IMR-90 (cell line): Measurements from ENCODE around the gene RAB8B. TPM values are rescaled to one million over a fixed set of nuclear protein-coding genes. Genes with fewer than 3 reads are reported as not detected.

ENCODE experiments used
- ATAC-seq: fragments of 200-7000 bp; cut with Tn5 transposase; 2 replicates; pipeline ENCODE4 v1.9.1; 2020; ENCODE audit warnings: low read depth, mild to moderate bottlenecking, moderate library complexity
- BruUV-seq: library from RNA; stranded (reverse); fragments of 400-500 nt; replicated peaks from 2 replicates; lab custom pipeline; 2021; lab: Mats Ljungman, UMichigan
- CTCF ChIA-PET: fragments of 300-600 bp; formaldehyde crosslinking; extraction: SDS; loops from one replicate; lab custom pipeline; 2021; ENCODE audit warnings: antibody characterized with exemption; lab: Yijun Ruan, JAX
- POLR2A ChIA-PET: fragments of 300-600 bp; sonication (Branson Sonifier 250); formaldehyde crosslinking; loops from one replicate; lab custom pipeline; 2022; ENCODE audit warnings: antibody characterized with exemption; ENCODE audit not compliant: unreplicated experiment; lab: Charles Lee
- DNase-seq: peaks from one replicate; pipeline ENCODE4 v3.0.0; 2013
- H2AFZ ChIP-seq: replicated peaks from 2 replicates; pipeline ENCODE3; 2013; ENCODE audit warnings: low read length, mild to moderate bottlenecking; ENCODE audit not compliant: poor library complexity
- H2AK5ac ChIP-seq: 2 replicates; pipeline ENCODE4 v1.6.1; 2013; ENCODE audit warnings: low read depth, low read length, inconsistent platforms
- H2AK9ac ChIP-seq: replicated peaks from 2 replicates; pipeline ENCODE3; 2013; ENCODE audit warnings: mild to moderate bottlenecking, low read depth, low read length, moderate library complexity; ENCODE audit not compliant: poor library complexity
- H2BK120ac ChIP-seq: 2 replicates; pipeline ENCODE4 v1.6.1; 2013; ENCODE audit warnings: low read depth, low read length, inconsistent platforms
- H2BK15ac ChIP-seq: 3 replicates; pipeline ENCODE4 v1.6.1; 2013; ENCODE audit warnings: low read depth, low read length, inconsistent platforms
- H2BK20ac ChIP-seq: 2 replicates; pipeline ENCODE4 v1.6.1; 2013; ENCODE audit warnings: low read depth, mild to moderate bottlenecking, inconsistent platforms, low read length, moderate library complexity
- H2BK5ac ChIP-seq: 2 replicates; pipeline ENCODE4 v1.6.1; 2013; ENCODE audit warnings: mild to moderate bottlenecking, low read depth, low read length, inconsistent platforms; ENCODE audit not compliant: poor library complexity, severe bottlenecking
- H3K14ac ChIP-seq: replicated peaks from 2 replicates; pipeline ENCODE4 v1.6.1; 2013; ENCODE audit warnings: low read depth, low read length, inconsistent platforms
- H3K18ac ChIP-seq: 2 replicates; pipeline ENCODE4 v1.6.1; 2013; ENCODE audit warnings: low read depth, low read length, control low read depth
- H3K23ac ChIP-seq: 2 replicates; pipeline ENCODE4 v1.6.1; 2013; ENCODE audit warnings: low read depth, low read length, inconsistent platforms
- H3K27ac ChIP-seq: 2 replicates; pipeline ENCODE4 v1.5.1; 2013; ENCODE audit warnings: mild to moderate bottlenecking, control low read depth, low read length; ENCODE audit not compliant: insufficient read depth
- H3K27me3 ChIP-seq: 2 replicates; pipeline ENCODE4 v1.6.1; 2013; ENCODE audit warnings: low read length; ENCODE audit not compliant: control insufficient read depth, insufficient read depth
- H3K36me3 ChIP-seq: 2 replicates; pipeline ENCODE4 v1.6.1; 2013; ENCODE audit warnings: low read length, mixed read lengths; ENCODE audit not compliant: control insufficient read depth, insufficient read depth
- H3K4ac ChIP-seq: 2 replicates; pipeline ENCODE4 v1.6.1; 2013; ENCODE audit warnings: low read depth, low read length, inconsistent platforms
- H3K4me1 ChIP-seq: 2 replicates; pipeline ENCODE4 v1.6.1; 2013; ENCODE audit warnings: low read length, mixed read lengths; ENCODE audit not compliant: control insufficient read depth, insufficient read depth
- H3K4me2 ChIP-seq: 2 replicates; pipeline ENCODE4 v1.6.1; 2013; ENCODE audit warnings: low read depth, mild to moderate bottlenecking, control low read depth, low read length, moderate library complexity
- H3K4me3 ChIP-seq: 2 replicates; pipeline ENCODE4 v1.5.1; 2013; ENCODE audit warnings: low read depth, mild to moderate bottlenecking, control low read depth, low read length, moderate library complexity; ENCODE audit not compliant: insufficient read depth
- H3K56ac ChIP-seq: 2 replicates; pipeline ENCODE4 v1.6.1; 2013; ENCODE audit warnings: low read length, inconsistent platforms; ENCODE audit not compliant: insufficient read depth; ENCODE audit errors: extremely low read depth
- H3K79me1 ChIP-seq, 2 experiments: 2 replicates each; pipeline ENCODE4 v1.6.1; 2013; ENCODE audit warnings: low read length in 2 of 2, inconsistent platforms in 1 of 2, low read depth in 1 of 2
- H3K9ac ChIP-seq: 2 replicates; pipeline ENCODE4 v1.6.1; 2013; ENCODE audit warnings: low read depth, low read length, control low read depth
- H3K9me1 ChIP-seq: 2 replicates; pipeline ENCODE4 v1.6.1; 2013; ENCODE audit warnings: low read length, inconsistent platforms; ENCODE audit not compliant: insufficient read depth
- H3K9me3 ChIP-seq: 2 replicates; pipeline ENCODE4 v1.6.1; 2013; ENCODE audit warnings: low read length; ENCODE audit not compliant: control insufficient read depth, insufficient read depth
- H4K20me1 ChIP-seq: 2 replicates; pipeline ENCODE4 v1.6.1; 2013; ENCODE audit warnings: low read length, inconsistent platforms; ENCODE audit not compliant: insufficient read depth
- H4K5ac ChIP-seq: 2 replicates; pipeline ENCODE4 v1.6.1; 2013; ENCODE audit warnings: mild to moderate bottlenecking, low read depth, low read length, control low read depth
- H4K8ac ChIP-seq, 2 experiments: 2 replicates each; pipeline ENCODE4 v1.6.1; 2013; ENCODE audit warnings: low read depth in 2 of 2, low read length in 2 of 2, control low read depth in 1 of 2, inconsistent platforms in 1 of 2
- H4K91ac ChIP-seq: 2 replicates; pipeline ENCODE4 v1.6.1; 2013; ENCODE audit warnings: low read depth, low read length, inconsistent platforms; ENCODE audit not compliant: insufficient read depth
- BHLHE40 ChIP-seq: fragments of 150-350 bp; IDR thresholded peaks from 2 replicates; pipeline ENCODE4 v1.6.1; 2016; ENCODE audit warnings: mild to moderate bottlenecking, low read depth, low read length
- CEBPB ChIP-seq: IDR thresholded peaks from 2 replicates; pipeline ENCODE4 v1.6.1; 2012; ENCODE audit warnings: low read depth, low read length, improper control_type of control experiment
- FOS ChIP-seq: fragments of 150-350 bp; IDR thresholded peaks from 2 replicates; pipeline ENCODE4 v1.6.1; 2016; ENCODE audit warnings: low read depth, low read length
- MAFK ChIP-seq: IDR thresholded peaks from 2 replicates; pipeline ENCODE4 v1.6.1; 2012; ENCODE audit warnings: low read depth, low read length, improper control_type of control experiment
- MXI1 ChIP-seq: IDR thresholded peaks from 2 replicates; pipeline ENCODE4 v1.6.1; 2012; ENCODE audit warnings: low read depth, mild to moderate bottlenecking, low read length, moderate library complexity, borderline replicate concordance
- NFE2L2 ChIP-seq: fragments of 150-350 bp; IDR thresholded peaks from 2 replicates; pipeline ENCODE4 v1.6.1; 2016; ENCODE audit warnings: low read depth, mild to moderate bottlenecking, low read length
- POLR2A ChIP-seq: IDR thresholded peaks from 2 replicates; pipeline ENCODE4 v1.6.1; 2012; ENCODE audit warnings: mild to moderate bottlenecking, low read depth, low read length
- RAD21 ChIP-seq: IDR thresholded peaks from 2 replicates; pipeline ENCODE4 v1.6.1; 2012; ENCODE audit warnings: low read length, improper control_type of control experiment
- RCOR1 ChIP-seq: IDR thresholded peaks from 2 replicates; pipeline ENCODE4 v1.6.1; 2012; ENCODE audit warnings: mild to moderate bottlenecking, low read length, improper control_type of control experiment; ENCODE audit not compliant: insufficient replicate concordance
- RFX5 ChIP-seq: IDR thresholded peaks from 2 replicates; pipeline ENCODE4 v1.8.0; 2012; ENCODE audit warnings: low read depth, mild to moderate bottlenecking, low read length, moderate library complexity
- SMC3 ChIP-seq: fragments of 150-350 bp; IDR thresholded peaks from 2 replicates; pipeline ENCODE4 v1.6.1; 2016; ENCODE audit warnings: low read depth, mild to moderate bottlenecking, antibody characterized with exemption, low read length, moderate library complexity
- WGBS, 2 experiments: methylation state at CpG; one replicate each; pipeline versions ENCODE4 v1.1.5 to v1.1.7; 2013; ENCODE audit warnings: missing lambda C conversion rate in 2 of 2; ENCODE audit not compliant: insufficient read length in 1 of 2; ENCODE audit errors: extremely low coverage in 2 of 2; 5-methylcytosine and 5-hydroxymethylcytosine counted together
- dilution Hi-C: fragments of 300-500 bp; cut with HindIII; formaldehyde crosslinking; loops from one replicate; pipeline ENCODE4 v1.14.3; 2018; ENCODE audit warnings: low sequenced_read_pairs; ENCODE audit not compliant: unreplicated experiment
- in situ Hi-C: fragments of 300-500 bp; cut with MboI; formaldehyde crosslinking; loops from 3 replicates; pipeline ENCODE4 v1.14.3; 2019; ENCODE audit warnings: low sequenced_read_pairs, inconsistent platforms, mixed read lengths
- intact Hi-C: fragments of 100-400 bp; cut with micrococcal nuclease; formaldehyde crosslinking; loops from 2 replicates; pipeline ENCODE4 v1.10.0; 2022
- polyA plus RNA-seq, 3 experiments: library from polyadenylated mRNA; depleted of rRNA; stranded (reverse); fragments of >200 nt; gene quantifications; 2 replicates each; pipeline ENCODE4 v1.2.3, GENCODE V29; 2012; ENCODE audit warnings: low replicate concordance in 1 of 3
- total RNA-seq: library from RNA; depleted of rRNA; stranded (reverse); fragments of >200 nt; gene quantifications from 2 replicates; pipeline ENCODE4 v1.2.3, GENCODE V29; 2012
- TF ChIP-seq, protein P1 (sequence below): fragments of 150-350 bp; IDR thresholded peaks from 2 replicates; pipeline ENCODE4 v1.6.1; 2017; ENCODE audit warnings: mild to moderate bottlenecking, antibody characterized with exemption, low read length, low read depth
- TF ChIP-seq, protein P2 (sequence below): fragments of 150-350 bp; IDR thresholded peaks from 2 replicates; pipeline ENCODE4 v1.6.1; 2016; ENCODE audit warnings: low read depth, mild to moderate bottlenecking, low read length, moderate library complexity, borderline replicate concordance
- TF ChIP-seq, protein P3 (sequence below): conservative IDR thresholded peaks from 2 replicates; pipeline ENCODE4 v1.5.1; 2012; ENCODE audit warnings: mild to moderate bottlenecking, low read depth, low read length, improper control_type of control experiment

Gene RAB8B
- total and polyA plus RNA-seq, 2 of the 4 experiments (the other 2 are of a cell fraction), result 19.4 to 29.4 TPM

DNA sequence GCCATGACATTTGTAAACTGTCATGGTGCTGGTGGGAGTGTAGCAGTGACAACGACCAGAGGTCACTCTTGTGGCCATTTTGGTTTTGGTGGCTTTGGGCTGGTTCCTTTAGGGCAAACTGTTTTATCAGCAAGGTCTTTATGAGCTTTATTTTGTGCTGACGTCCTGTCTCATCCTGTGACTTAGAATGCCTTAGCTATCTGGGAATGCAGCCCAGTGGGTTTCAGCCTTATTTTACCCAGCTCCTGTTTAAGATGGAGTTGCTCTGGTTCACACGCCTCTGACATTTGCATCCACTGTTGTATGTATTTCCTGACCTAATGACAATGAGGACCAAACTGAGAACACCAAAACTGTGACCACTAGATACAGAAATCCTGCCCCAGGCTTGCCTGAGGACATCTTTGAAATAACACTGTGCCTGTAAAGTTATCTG is 37.6 kb downstream of the RAB8B start:
- Histone ChIP-seq H2BK120ac (no peak overlapping the region), H4K5ac (no peak overlapping the region), H3K56ac (no peak overlapping the region), H3K4me3 (no peak overlapping the region), H2BK5ac (no peak overlapping the region), H2AK5ac (no peak overlapping the region), H4K20me1 (no peaks in the 10 kb centered on the region), H2BK20ac (no peak overlapping the region), H3K14ac (peak overlapping the region; percentile 31; the same call in 1 of the 2 replicates), H3K27ac (no peak overlapping the region), H3K4me1 (peaks cover 3% of the 10 kb centered on the region), H3K18ac (no peak overlapping the region), H3K79me1 (peaks cover 20 to 49% of the 10 kb centered on the region in 2 experiments), H3K4me2 (no peak overlapping the region; the same call in 1 of the 2 replicates), H4K91ac (0 out of 2 replicates have a peak overlapping the region, but pooled peaks have one; percentile 16), H3K9me1 (no peaks in the 10 kb centered on the region), H2BK15ac (peak overlapping the region; percentile 26; the same call in 1 of the 3 replicates), H3K9ac (no peak overlapping the region), H2AFZ (no peak overlapping the region), H3K23ac (no peak overlapping the region), H3K9me3 (no peaks in the 10 kb centered on the region), H4K8ac (peak overlapping the region in 1 of 2 experiments; percentile 52; a peak in 2 of 4 replicates), H3K36me3 (no peaks in the 10 kb centered on the region), H3K27me3 (no peaks in the 10 kb centered on the region), H3K4ac (no peak overlapping the region; the same call in 1 of the 2 replicates), H2AK9ac (no peak overlapping the region)
- no TSS peak for BruUV-seq
- ChIA-PET CTCF (interaction anchor here (1.7 kb wide), 1 partner anchor 9 kb away, joined by 3 read pairs; no protein-coding TSS in a partner anchor), POLR2A (no interaction called here)
- dilution Hi-C loops, result no loop called here
- DNase-seq, result no peak
- intact Hi-C loops, result no loop called here
- TF ChIP-seq NFE2L2 (no peak), BHLHE40 (no peak), RCOR1 (no peak), MAFK (no peak), RAD21 (no peak), CEBPB (no peak), RFX5 (no peak), SMC3 (no peak), MXI1 (no peak), POLR2A (no peak), FOS (no peak)
- TF ChIP-seq, protein P1, sequence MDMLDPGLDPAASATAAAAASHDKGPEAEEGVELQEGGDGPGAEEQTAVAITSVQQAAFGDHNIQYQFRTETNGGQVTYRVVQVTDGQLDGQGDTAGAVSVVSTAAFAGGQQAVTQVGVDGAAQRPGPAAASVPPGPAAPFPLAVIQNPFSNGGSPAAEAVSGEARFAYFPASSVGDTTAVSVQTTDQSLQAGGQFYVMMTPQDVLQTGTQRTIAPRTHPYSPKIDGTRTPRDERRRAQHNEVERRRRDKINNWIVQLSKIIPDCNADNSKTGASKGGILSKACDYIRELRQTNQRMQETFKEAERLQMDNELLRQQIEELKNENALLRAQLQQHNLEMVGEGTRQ, result no peak
- TF ChIP-seq, protein P2, sequence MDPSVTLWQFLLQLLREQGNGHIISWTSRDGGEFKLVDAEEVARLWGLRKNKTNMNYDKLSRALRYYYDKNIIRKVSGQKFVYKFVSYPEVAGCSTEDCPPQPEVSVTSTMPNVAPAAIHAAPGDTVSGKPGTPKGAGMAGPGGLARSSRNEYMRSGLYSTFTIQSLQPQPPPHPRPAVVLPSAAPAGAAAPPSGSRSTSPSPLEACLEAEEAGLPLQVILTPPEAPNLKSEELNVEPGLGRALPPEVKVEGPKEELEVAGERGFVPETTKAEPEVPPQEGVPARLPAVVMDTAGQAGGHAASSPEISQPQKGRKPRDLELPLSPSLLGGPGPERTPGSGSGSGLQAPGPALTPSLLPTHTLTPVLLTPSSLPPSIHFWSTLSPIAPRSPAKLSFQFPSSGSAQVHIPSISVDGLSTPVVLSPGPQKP, result no peak
- TF ChIP-seq, protein P3, sequence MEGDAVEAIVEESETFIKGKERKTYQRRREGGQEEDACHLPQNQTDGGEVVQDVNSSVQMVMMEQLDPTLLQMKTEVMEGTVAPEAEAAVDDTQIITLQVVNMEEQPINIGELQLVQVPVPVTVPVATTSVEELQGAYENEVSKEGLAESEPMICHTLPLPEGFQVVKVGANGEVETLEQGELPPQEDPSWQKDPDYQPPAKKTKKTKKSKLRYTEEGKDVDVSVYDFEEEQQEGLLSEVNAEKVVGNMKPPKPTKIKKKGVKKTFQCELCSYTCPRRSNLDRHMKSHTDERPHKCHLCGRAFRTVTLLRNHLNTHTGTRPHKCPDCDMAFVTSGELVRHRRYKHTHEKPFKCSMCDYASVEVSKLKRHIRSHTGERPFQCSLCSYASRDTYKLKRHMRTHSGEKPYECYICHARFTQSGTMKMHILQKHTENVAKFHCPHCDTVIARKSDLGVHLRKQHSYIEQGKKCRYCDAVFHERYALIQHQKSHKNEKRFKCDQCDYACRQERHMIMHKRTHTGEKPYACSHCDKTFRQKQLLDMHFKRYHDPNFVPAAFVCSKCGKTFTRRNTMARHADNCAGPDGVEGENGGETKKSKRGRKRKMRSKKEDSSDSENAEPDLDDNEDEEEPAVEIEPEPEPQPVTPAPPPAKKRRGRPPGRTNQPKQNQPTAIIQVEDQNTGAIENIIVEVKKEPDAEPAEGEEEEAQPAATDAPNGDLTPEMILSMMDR, result no peak
- no peak for ATAC-seq
- WGBS, 2 experiments, result no CpG with 5 or more reads among the region's 3 CpGs
- in situ Hi-C loops, result no loop called here
